ENCODE data around the gene ANKS1B. TPM values are rescaled to one million over a fixed set of nuclear protein-coding genes. Genes with fewer than 3 reads are reported as not detected.

ANKS1B gene
- total RNA-seq, 1 experiment from 2014 or later = 0.54 TPM

DNA sequence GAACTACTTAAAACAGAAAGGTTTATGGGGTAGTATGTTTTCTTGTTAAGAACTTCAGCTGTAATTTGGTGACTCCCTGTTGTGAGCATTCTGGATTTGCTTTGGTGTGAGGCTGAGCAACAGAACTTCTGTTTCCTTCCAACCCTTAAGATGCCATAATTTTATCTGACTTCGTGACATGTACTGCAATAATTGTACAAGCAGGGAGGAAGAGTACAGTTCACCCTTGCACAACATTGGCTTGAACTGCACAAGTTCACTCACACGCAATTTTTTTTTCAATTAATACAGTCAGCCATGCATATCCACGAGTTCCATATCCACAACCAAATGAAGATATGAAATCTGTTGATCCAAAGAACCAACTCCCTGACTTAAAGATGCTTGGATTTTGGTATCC is 42.9 kb upstream of the ANKS1B start:
- intact Hi-C loops (cut with micrococcal nuclease) = no loop called here
- Histone ChIP-seq H3K36me3 (ENCODE audit: control insufficient read depth in 1 of 2, insufficient read depth in 2 of 2, low read length in 2 of 2) (no peaks in the 10 kb centered on the region), H4K20me1 (ENCODE audit: insufficient read depth) (no peaks in the 10 kb centered on the region), H3K9me3 (ENCODE audit: control insufficient read depth in 1 of 2, insufficient read depth in 1 of 2, low read depth in 1 of 2, low read length in 2 of 2) (no peaks in the 10 kb centered on the region), H3K27me3 (ENCODE audit: insufficient read depth, low read length) (no peaks in the 10 kb centered on the region), H3K27ac (ENCODE audit: low read depth, low read length) (no peak overlapping the region), H3K9me2 (ENCODE audit: insufficient read depth) (no peaks in the 10 kb centered on the region), H3K4me2 (ENCODE audit: low read length) (no peak overlapping the region), H3K4me1 (ENCODE audit: control insufficient read depth in 1 of 2, insufficient read depth in 2 of 2, low read length in 2 of 2) (no peaks in the 10 kb centered on the region), H2AFZ (ENCODE audit: low read depth, low read length, poor library complexity, severe bottlenecking) (no peak overlapping the region), H3K79me2 (ENCODE audit: insufficient read depth, low read length) (no peaks in the 10 kb centered on the region), H3K9ac (ENCODE audit: low read length) (no peak overlapping the region), H3K4me3 (replicated peaks in 1 of 2; ENCODE audit: low read depth in 1 of 2, low read length in 2 of 2) (no peak overlapping the region)
- no peak for ATAC-seq
- no peak for DNase-seq (ENCODE audit: low read depth, low spot score)
- TF ChIP-seq ZFX (IDR thresholded peaks at IDR 0.05) = no peak
- TF ChIP-seq FOSL1 (IDR thresholded peaks at IDR 0.05; ENCODE audit: low read depth) = no peak
- no peak for TF ChIP-seq ELF1 (IDR thresholded peaks at IDR 0.05; ENCODE audit: borderline replicate concordance, low read depth)
- TF ChIP-seq, protein P1, sequence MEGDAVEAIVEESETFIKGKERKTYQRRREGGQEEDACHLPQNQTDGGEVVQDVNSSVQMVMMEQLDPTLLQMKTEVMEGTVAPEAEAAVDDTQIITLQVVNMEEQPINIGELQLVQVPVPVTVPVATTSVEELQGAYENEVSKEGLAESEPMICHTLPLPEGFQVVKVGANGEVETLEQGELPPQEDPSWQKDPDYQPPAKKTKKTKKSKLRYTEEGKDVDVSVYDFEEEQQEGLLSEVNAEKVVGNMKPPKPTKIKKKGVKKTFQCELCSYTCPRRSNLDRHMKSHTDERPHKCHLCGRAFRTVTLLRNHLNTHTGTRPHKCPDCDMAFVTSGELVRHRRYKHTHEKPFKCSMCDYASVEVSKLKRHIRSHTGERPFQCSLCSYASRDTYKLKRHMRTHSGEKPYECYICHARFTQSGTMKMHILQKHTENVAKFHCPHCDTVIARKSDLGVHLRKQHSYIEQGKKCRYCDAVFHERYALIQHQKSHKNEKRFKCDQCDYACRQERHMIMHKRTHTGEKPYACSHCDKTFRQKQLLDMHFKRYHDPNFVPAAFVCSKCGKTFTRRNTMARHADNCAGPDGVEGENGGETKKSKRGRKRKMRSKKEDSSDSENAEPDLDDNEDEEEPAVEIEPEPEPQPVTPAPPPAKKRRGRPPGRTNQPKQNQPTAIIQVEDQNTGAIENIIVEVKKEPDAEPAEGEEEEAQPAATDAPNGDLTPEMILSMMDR (IDR thresholded peaks at IDR 0.05 in 2 of 3, conservative IDR thresholded peaks at IDR 0.05 in 1 of 3; ENCODE audit: borderline replicate concordance in 1 of 3, insufficient read depth in 1 of 3, low read depth in 2 of 3, low read length in 2 of 3) = no peak
- no peak for TF ChIP-seq SRF (IDR thresholded peaks at IDR 0.05; ENCODE audit: low read depth)
- no peak for TF ChIP-seq SIN3A (IDR thresholded peaks at IDR 0.05; ENCODE audit: low read depth)
- no peak for TF ChIP-seq EZH2 (IDR thresholded peaks at IDR 0.05)
- TF ChIP-seq, protein P2, sequence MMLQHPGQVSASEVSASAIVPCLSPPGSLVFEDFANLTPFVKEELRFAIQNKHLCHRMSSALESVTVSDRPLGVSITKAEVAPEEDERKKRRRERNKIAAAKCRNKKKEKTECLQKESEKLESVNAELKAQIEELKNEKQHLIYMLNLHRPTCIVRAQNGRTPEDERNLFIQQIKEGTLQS (IDR thresholded peaks at IDR 0.05) = no peak
- no peak for TF ChIP-seq CBX3 (IDR thresholded peaks at IDR 0.05; ENCODE audit: low read depth)
- TF ChIP-seq, protein P3, sequence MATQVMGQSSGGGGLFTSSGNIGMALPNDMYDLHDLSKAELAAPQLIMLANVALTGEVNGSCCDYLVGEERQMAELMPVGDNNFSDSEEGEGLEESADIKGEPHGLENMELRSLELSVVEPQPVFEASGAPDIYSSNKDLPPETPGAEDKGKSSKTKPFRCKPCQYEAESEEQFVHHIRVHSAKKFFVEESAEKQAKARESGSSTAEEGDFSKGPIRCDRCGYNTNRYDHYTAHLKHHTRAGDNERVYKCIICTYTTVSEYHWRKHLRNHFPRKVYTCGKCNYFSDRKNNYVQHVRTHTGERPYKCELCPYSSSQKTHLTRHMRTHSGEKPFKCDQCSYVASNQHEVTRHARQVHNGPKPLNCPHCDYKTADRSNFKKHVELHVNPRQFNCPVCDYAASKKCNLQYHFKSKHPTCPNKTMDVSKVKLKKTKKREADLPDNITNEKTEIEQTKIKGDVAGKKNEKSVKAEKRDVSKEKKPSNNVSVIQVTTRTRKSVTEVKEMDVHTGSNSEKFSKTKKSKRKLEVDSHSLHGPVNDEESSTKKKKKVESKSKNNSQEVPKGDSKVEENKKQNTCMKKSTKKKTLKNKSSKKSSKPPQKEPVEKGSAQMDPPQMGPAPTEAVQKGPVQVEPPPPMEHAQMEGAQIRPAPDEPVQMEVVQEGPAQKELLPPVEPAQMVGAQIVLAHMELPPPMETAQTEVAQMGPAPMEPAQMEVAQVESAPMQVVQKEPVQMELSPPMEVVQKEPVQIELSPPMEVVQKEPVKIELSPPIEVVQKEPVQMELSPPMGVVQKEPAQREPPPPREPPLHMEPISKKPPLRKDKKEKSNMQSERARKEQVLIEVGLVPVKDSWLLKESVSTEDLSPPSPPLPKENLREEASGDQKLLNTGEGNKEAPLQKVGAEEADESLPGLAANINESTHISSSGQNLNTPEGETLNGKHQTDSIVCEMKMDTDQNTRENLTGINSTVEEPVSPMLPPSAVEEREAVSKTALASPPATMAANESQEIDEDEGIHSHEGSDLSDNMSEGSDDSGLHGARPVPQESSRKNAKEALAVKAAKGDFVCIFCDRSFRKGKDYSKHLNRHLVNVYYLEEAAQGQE (IDR thresholded peaks at IDR 0.05; ENCODE audit: low read depth) = no peak
- TF ChIP-seq, protein P4, sequence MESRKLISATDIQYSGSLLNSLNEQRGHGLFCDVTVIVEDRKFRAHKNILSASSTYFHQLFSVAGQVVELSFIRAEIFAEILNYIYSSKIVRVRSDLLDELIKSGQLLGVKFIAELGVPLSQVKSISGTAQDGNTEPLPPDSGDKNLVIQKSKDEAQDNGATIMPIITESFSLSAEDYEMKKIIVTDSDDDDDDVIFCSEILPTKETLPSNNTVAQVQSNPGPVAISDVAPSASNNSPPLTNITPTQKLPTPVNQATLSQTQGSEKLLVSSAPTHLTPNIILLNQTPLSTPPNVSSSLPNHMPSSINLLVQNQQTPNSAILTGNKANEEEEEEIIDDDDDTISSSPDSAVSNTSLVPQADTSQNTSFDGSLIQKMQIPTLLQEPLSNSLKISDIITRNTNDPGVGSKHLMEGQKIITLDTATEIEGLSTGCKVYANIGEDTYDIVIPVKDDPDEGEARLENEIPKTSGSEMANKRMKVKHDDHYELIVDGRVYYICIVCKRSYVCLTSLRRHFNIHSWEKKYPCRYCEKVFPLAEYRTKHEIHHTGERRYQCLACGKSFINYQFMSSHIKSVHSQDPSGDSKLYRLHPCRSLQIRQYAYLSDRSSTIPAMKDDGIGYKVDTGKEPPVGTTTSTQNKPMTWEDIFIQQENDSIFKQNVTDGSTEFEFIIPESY (IDR thresholded peaks at IDR 0.05; ENCODE audit: extremely low read depth, insufficient replicate concordance, low read length) = no peak
- no peak for TF ChIP-seq ZNF274 (IDR thresholded peaks at IDR 0.05; ENCODE audit: low read depth, low read length)
- TF ChIP-seq YY1 (IDR thresholded peaks at IDR 0.05; ENCODE audit: extremely low read depth, insufficient replicate concordance, low read depth, low read length) = no peak
- no peak for TF ChIP-seq EZH2phosphoT487 (IDR thresholded peaks at IDR 0.05; ENCODE audit: borderline replicate concordance)
- no peak for TF ChIP-seq POLR2A (IDR thresholded peaks at IDR 0.05; ENCODE audit: borderline replicate concordance, extremely low read depth, insufficient read depth, insufficient read length)
- TF ChIP-seq SP1 (IDR thresholded peaks at IDR 0.05; ENCODE audit: low read depth) = no peak
- TF ChIP-seq TCF7L2 (IDR thresholded peaks at IDR 0.05; ENCODE audit: borderline replicate concordance, extremely low read depth, insufficient read depth, insufficient read length) = no peak
- TF ChIP-seq CEBPB (IDR thresholded peaks at IDR 0.05; ENCODE audit: low read depth) = no peak
- CTCF ChIA-PET = no interaction called here
- POLR2A ChIA-PET = no interaction called here
- no TSS peak for BruUV-seq (replicated peaks)
- RAD21 ChIA-PET (ENCODE audit: low non-redundant PET in 1 of 2, low total read pairs in 2 of 2, uncharacterized antibody in 2 of 2, unreplicated experiment in 2 of 2) = no interaction called here

All from HCT116 (cell line).